CD4-positive, alpha-beta T cell (primary cell): ENCODE results near the gene MDM2. TPM values are rescaled to one million over a fixed set of nuclear protein-coding genes. Genes with fewer than 3 reads are reported as not detected.

ENCODE experiments used
- ATAC-seq: fragments of 200-7000 bp; cut with Tn5 transposase; one replicate; pipeline ENCODE4 v1.10.0; 2022; ENCODE audit warnings: mild to moderate bottlenecking; ENCODE audit not compliant: poor library complexity
- CTCF ChIA-PET: fragments of 350-600 bp; sonication (Branson Sonifier 250); formaldehyde crosslinking; loops from one replicate; lab custom pipeline; 2021; ENCODE audit warnings: antibody characterized with exemption, inconsistent platforms; lab: Charles Lee
- POLR2A ChIA-PET: fragments of 350-600 bp; sonication (Branson Sonifier 250); formaldehyde crosslinking; loops from one replicate; lab custom pipeline; 2021; ENCODE audit warnings: antibody characterized with exemption, inconsistent platforms; lab: Charles Lee
- DNase-seq, 14 experiments: peaks; one replicate each; pipeline ENCODE4 v3.0.0-alpha.2; 2013 to 2020; ENCODE audit warnings: mixed read lengths in 2 of 14
- H3K27ac ChIP-seq, 2 donors: one replicate each; pipeline versions ENCODE4 v1.5.1 to v1.7.0; 2013; ENCODE audit warnings: low read length in 2 of 2, low read depth in 1 of 2, mild to moderate bottlenecking in 1 of 2
- H3K27me3 ChIP-seq, 2 experiments: 1 replicate in 1 of 2; 2 replicates in 1 of 2; pipeline versions ENCODE4 v1.6.1 to v1.7.0; 2013; ENCODE audit warnings: low read length in 2 of 2, control low read depth in 1 of 2, mild to moderate bottlenecking in 1 of 2, moderate library complexity in 1 of 2; ENCODE audit not compliant: insufficient read depth in 2 of 2, control insufficient read depth in 1 of 2
- H3K36me3 ChIP-seq: one replicate; pipeline ENCODE4 v1.6.1; 2013; ENCODE audit warnings: low read length, control low read depth; ENCODE audit not compliant: insufficient read depth
- H3K4me1 ChIP-seq: one replicate; pipeline ENCODE4 v1.6.1; 2013; ENCODE audit warnings: low read length, control low read depth; ENCODE audit not compliant: insufficient read depth
- H3K4me3 ChIP-seq: one replicate; pipeline ENCODE4 v1.5.1; 2013; ENCODE audit warnings: mild to moderate bottlenecking, low read length, moderate library complexity
- H3K9me3 ChIP-seq, 2 experiments: 1 replicate in 1 of 2; 2 replicates in 1 of 2; pipeline versions ENCODE4 v1.6.1 to v1.7.0; 2013; ENCODE audit warnings: low read length in 2 of 2, mild to moderate bottlenecking in 2 of 2, control low read depth in 1 of 2, moderate library complexity in 1 of 2; ENCODE audit not compliant: control insufficient read depth in 1 of 2, insufficient read depth in 1 of 2
- H3K27ac Mint-ChIP-seq: one replicate; pipeline ENCODE4 v1.8.0; 2020; ENCODE audit warnings: mixed read lengths
- H3K27me3 Mint-ChIP-seq: one replicate; pipeline ENCODE4 v1.8.0; 2021; ENCODE audit warnings: mixed read lengths
- H3K36me3 Mint-ChIP-seq: one replicate; pipeline ENCODE4 v1.8.0; 2021; ENCODE audit warnings: low read depth, mixed read lengths
- H3K4me1 Mint-ChIP-seq: one replicate; pipeline ENCODE4 v1.8.0; 2021; ENCODE audit warnings: low read depth, mixed read lengths
- H3K4me3 Mint-ChIP-seq: one replicate; pipeline ENCODE4 v1.8.0; 2020; ENCODE audit warnings: mild to moderate bottlenecking, mixed read lengths
- H3K9me3 Mint-ChIP-seq: one replicate; pipeline ENCODE4 v1.8.0; 2020; ENCODE audit warnings: mixed read lengths
- intact Hi-C, 2 experiments: fragments of 100-400 bp; cut with DNase I in 1 of 2; cut with micrococcal nuclease in 1 of 2; formaldehyde crosslinking; loops; one replicate each; pipeline versions ENCODE4 v1.15.1 to v1.9.0; 2023 to 2025; cut with DNase I, micrococcal nuclease
- total RNA-seq, 174 experiments: library from RNA in 2 of 174; stranded (reverse) in 2 of 174; gene quantifications; one replicate each; pipeline ENCODE4 v1.2.3 and lab custom pipeline; 2021 to 2026
- TF ChIP-seq, protein P1 (sequence below): fragments of 200-600 bp; IDR thresholded peaks from one replicate; pipeline ENCODE4 v1.8.0; 2022; ENCODE audit warnings: antibody characterized with exemption, mild to moderate bottlenecking

MDM2 gene
- total RNA-seq, 2 experiments from 2014 or later = 90.8 TPM

DNA sequence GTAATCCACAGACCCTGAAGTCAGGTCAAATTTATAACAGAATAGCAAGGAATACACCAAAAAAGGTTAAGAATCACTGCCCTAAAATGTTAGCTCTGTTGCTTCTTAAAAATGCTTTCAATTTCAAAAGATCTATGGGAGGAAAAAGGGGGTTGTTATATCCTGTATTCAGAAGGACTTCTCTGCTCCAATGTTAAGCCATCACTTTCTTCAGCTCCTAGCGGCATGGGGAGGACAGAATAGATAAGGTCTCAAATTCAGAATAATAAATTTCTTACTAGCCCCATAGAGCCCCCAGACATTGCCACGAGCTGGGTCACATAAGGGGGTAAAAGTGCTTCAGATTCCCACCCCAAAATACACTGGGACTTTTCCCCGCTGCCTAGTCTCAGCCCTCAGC lies 75.2 kb downstream of the MDM2 start:
- POLR2A ChIA-PET = no interaction called here
- DNase-seq (no peak), ATAC-seq (no peak)
- no peaks in the 10 kb centered on the region for H3K4me1 ChIP-seq
- no peak overlapping the region for H3K27ac Mint-ChIP-seq
- H3K9me3 Mint-ChIP-seq = peaks cover 3% of the 10 kb centered on the region
- TF ChIP-seq, protein P1, sequence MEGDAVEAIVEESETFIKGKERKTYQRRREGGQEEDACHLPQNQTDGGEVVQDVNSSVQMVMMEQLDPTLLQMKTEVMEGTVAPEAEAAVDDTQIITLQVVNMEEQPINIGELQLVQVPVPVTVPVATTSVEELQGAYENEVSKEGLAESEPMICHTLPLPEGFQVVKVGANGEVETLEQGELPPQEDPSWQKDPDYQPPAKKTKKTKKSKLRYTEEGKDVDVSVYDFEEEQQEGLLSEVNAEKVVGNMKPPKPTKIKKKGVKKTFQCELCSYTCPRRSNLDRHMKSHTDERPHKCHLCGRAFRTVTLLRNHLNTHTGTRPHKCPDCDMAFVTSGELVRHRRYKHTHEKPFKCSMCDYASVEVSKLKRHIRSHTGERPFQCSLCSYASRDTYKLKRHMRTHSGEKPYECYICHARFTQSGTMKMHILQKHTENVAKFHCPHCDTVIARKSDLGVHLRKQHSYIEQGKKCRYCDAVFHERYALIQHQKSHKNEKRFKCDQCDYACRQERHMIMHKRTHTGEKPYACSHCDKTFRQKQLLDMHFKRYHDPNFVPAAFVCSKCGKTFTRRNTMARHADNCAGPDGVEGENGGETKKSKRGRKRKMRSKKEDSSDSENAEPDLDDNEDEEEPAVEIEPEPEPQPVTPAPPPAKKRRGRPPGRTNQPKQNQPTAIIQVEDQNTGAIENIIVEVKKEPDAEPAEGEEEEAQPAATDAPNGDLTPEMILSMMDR = no peak
- no peaks in the 10 kb centered on the region for H3K27me3 ChIP-seq
- H3K9me3 ChIP-seq = no peaks in the 10 kb centered on the region
- no peaks in the 10 kb centered on the region for H3K36me3 Mint-ChIP-seq
- H3K27ac ChIP-seq = no peak overlapping the region
- no peaks in the 10 kb centered on the region for H3K4me1 Mint-ChIP-seq
- no peaks in the 10 kb centered on the region for H3K36me3 ChIP-seq
- intact Hi-C loops = no loop called here
- CTCF ChIA-PET = interaction anchor here (0.8 kb wide), 1 partner anchor 14 kb away, joined by 3 read pairs; no protein-coding TSS in a partner anchor
- no peak overlapping the region for H3K4me3 ChIP-seq
- H3K4me3 Mint-ChIP-seq = no peak overlapping the region
- no peaks in the 10 kb centered on the region for H3K27me3 Mint-ChIP-seq

DNA sequence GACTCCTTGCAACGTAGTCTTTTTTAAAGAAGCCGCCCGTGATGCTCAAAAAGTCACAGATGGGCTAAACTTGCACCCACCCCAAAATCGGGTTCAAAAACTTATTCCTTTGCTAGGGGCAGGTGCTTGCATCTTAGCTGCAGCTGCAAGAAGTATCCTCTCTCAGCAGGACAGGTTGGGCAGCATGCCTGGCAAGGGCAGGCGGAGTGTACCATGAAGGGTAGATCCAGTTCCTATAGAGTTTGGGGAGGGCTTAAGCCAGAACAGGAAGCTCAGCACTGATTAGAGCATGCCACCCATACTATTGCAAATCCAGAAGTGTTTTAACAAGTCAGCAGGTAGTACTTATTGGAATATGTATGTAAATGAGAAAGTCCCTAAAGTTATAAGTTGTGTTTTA lies 76.3 kb downstream of the MDM2 start:
- Histone ChIP-seq H3K36me3 (no peaks in the 10 kb centered on the region), H3K4me3 (no peak overlapping the region), H3K27ac (no peak overlapping the region), H3K9me3 (no peaks in the 10 kb centered on the region), H3K4me1 (no peaks in the 10 kb centered on the region), H3K27me3 (no peaks in the 10 kb centered on the region)
- DNase-seq = no peak
- no peaks in the 10 kb centered on the region for H3K27me3 Mint-ChIP-seq
- TF ChIP-seq, protein P1 = no peak
- no peaks in the 10 kb centered on the region for H3K36me3 Mint-ChIP-seq
- intact Hi-C loops = no loop called here
- no peaks in the 10 kb centered on the region for H3K4me1 Mint-ChIP-seq
- H3K9me3 Mint-ChIP-seq = peaks cover 3% of the 10 kb centered on the region
- no peak for ATAC-seq
- POLR2A ChIA-PET = no interaction called here
- H3K4me3 Mint-ChIP-seq = no peak overlapping the region
- H3K27ac Mint-ChIP-seq = no peak overlapping the region
- CTCF ChIA-PET = no interaction called here

DNA sequence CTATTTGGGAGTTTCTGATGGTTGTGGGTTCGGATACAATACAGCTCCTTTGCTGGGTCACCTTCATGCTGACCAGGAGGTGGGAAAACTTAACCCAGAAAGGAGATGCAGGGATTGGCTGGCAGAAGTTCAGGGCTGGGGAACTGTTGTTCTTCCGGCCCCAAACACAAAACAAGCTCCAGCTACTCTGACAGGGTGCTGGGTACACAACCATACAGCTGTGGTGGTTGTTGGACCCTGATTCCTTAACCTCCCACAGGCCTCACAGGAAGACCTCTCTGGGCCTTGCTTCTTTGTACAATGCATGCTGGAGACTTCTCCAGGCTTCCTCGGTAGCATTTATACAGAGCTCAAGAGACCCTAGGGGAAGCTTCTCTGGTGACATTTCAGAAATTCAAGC lies 77.4 kb downstream of the MDM2 start:
- no peak overlapping the region for H3K4me3 Mint-ChIP-seq
- H3K27ac ChIP-seq = no peak overlapping the region
- H3K27ac Mint-ChIP-seq = no peak overlapping the region
- H3K4me1 ChIP-seq = no peaks in the 10 kb centered on the region
- intact Hi-C loops = no loop called here
- H3K36me3 ChIP-seq = no peaks in the 10 kb centered on the region
- H3K4me3 ChIP-seq = no peak overlapping the region
- H3K27me3 ChIP-seq = no peaks in the 10 kb centered on the region
- H3K9me3 Mint-ChIP-seq = peaks cover 3% of the 10 kb centered on the region
- ATAC-seq (no peak), DNase-seq (no peak)
- no peaks in the 10 kb centered on the region for H3K27me3 Mint-ChIP-seq
- H3K36me3 Mint-ChIP-seq = no peaks in the 10 kb centered on the region
- ChIA-PET CTCF (no interaction called here), POLR2A (no interaction called here)
- no peaks in the 10 kb centered on the region for H3K4me1 Mint-ChIP-seq
- TF ChIP-seq, protein P1 = no peak
- no peaks in the 10 kb centered on the region for H3K9me3 ChIP-seq
